B cell (primary cell): Measurements from ENCODE around the gene HIRA.

Experiments
- CTCF ChIP-seq: fragments of 200-600 bp; IDR thresholded peaks from one replicate; pipeline ENCODE4 v1.8.0; 2022; ENCODE audit warnings: antibody characterized with exemption, mild to moderate bottlenecking
- EZH2 ChIP-seq: IDR thresholded peaks from 2 replicates; pipeline ENCODE4 v1.6.1; 2012; ENCODE audit warnings: borderline replicate concordance, low read depth, mild to moderate bottlenecking, moderate library complexity, low read length; ENCODE audit not compliant: insufficient read depth, poor library complexity, severe bottlenecking

- TF ChIP-seq CTCF (no peak), EZH2 (no peak)
Measured at GRCh38 chr22:19407649-19408606, 23.6 kb downstream of the HIRA start.
